ENCODE measurements around the gene ZNF524. TPM values are rescaled to one million over a fixed set of nuclear protein-coding genes. Genes with fewer than 3 reads are reported as not detected.
A peak's percentile ranks its signal among the peaks of the same experiment; 100 is the strongest.

ZNF524 gene
- polyA plus RNA-seq, 1 of the 3 experiments (the other 2 are of a cell fraction), result 7.3 TPM

GRCh38 chr19:55597501-55597921, 2.6 kb upstream of the ZNF524 start:
- DNase-seq, result peak; percentile 6
- no peak overlapping the region for H3K4me3 ChIP-seq (ENCODE audit: low read depth in 2 of 2, low read length in 1 of 2)
- H3K27ac ChIP-seq (ENCODE audit: low read depth in 2 of 2, low read length in 1 of 2), result no peak overlapping the region
- peaks cover 6 to 13% of the 10 kb centered on the region in 2 experiments; a peak in 3 of 4 replicates for H3K4me1 ChIP-seq (ENCODE audit: control insufficient read depth in 1 of 2, insufficient read depth in 2 of 2, low read depth in 1 of 2, low read length in 1 of 2)
- ChIA-PET CTCF (no interaction called here), POLR2A (interaction anchor here (3.3 kb wide), 1 partner anchor 10 kb away, joined by 32 read pairs; no protein-coding TSS in a partner anchor)
- H3K79me2 ChIP-seq (ENCODE audit: insufficient read depth), result peaks cover 18% of the 10 kb centered on the region
- peaks cover 20 to 30% of the 10 kb centered on the region in 2 experiments for H3K36me3 ChIP-seq (replicated peaks in 1 of 2; ENCODE audit: control insufficient read depth in 1 of 2, insufficient read depth in 2 of 2, low read length in 1 of 2)
- no peaks in the 10 kb centered on the region for H3K9me2 ChIP-seq
- H3K9ac ChIP-seq, result no peak overlapping the region
- H3F3A ChIP-seq (replicated peaks; ENCODE audit: insufficient read depth), result peaks cover 13% of the 10 kb centered on the region
- H3K27me3 ChIP-seq (ENCODE audit: insufficient read depth), result no peaks in the 10 kb centered on the region
- no peak overlapping the region for H3K4me2 ChIP-seq
- H2AFZ ChIP-seq (ENCODE audit: low read depth), result no peak overlapping the region
- H3K9me3 ChIP-seq, result no peaks in the 10 kb centered on the region
- H4K20me1 ChIP-seq (ENCODE audit: insufficient read depth), result no peaks in the 10 kb centered on the region
- TF ChIP-seq FOXM1 (IDR thresholded peaks at IDR 0.05; ENCODE audit: low read depth) (no peak), MEF2A (IDR thresholded peaks at IDR 0.05; ENCODE audit: borderline replicate concordance, low read depth) (no peak), REST (IDR thresholded peaks at IDR 0.05; ENCODE audit: low read depth, low read length) (no peak), CHD2 (IDR thresholded peaks at IDR 0.05; ENCODE audit: low read length, partially characterized antibody) (no peak)
- WGBS (ENCODE audit: low lambda C conversion rate), result 95% methylated on average over 30 of the region's 30 CpGs

GRCh38 chr19:55598034-55598433, 2.1 kb upstream of the ZNF524 start:
- Histone ChIP-seq H3K4me1 (ENCODE audit: control insufficient read depth in 1 of 2, insufficient read depth in 2 of 2, low read depth in 1 of 2, low read length in 1 of 2) (peaks cover 6 to 13% of the 10 kb centered on the region in 2 experiments; a peak in 3 of 4 replicates), H3K9me2 (no peaks in the 10 kb centered on the region), H3K27ac (ENCODE audit: low read depth in 2 of 2, low read length in 1 of 2) (no peak overlapping the region; a peak in 1 of 4 replicates), H3K4me2 (peak overlapping the region; percentile 46), H3K9ac (no peak overlapping the region), H3K27me3 (ENCODE audit: insufficient read depth) (no peaks in the 10 kb centered on the region), H3K36me3 (replicated peaks in 1 of 2; ENCODE audit: control insufficient read depth in 1 of 2, insufficient read depth in 2 of 2, low read length in 1 of 2) (peaks cover 20 to 29% of the 10 kb centered on the region in 2 experiments), H3K79me2 (ENCODE audit: insufficient read depth) (peaks cover 18% of the 10 kb centered on the region), H3K4me3 (ENCODE audit: low read depth in 2 of 2, low read length in 1 of 2) (no peak overlapping the region), H4K20me1 (ENCODE audit: insufficient read depth) (no peaks in the 10 kb centered on the region), H3K9me3 (no peaks in the 10 kb centered on the region), H3F3A (replicated peaks; ENCODE audit: insufficient read depth) (peaks cover 13% of the 10 kb centered on the region), H2AFZ (ENCODE audit: low read depth) (no peak overlapping the region)
- peak; percentile 2 for DNase-seq
- ChIA-PET POLR2A (interaction anchor here (2.2 to 3.3 kb wide), 2 partner anchors 11 to 191 kb away, joined by 11 to 32 read pairs; partner anchors contain the start of gene UBE2S), CTCF (interaction anchor here (2.3 kb wide), 1 partner anchor 10 kb away, joined by 7 read pairs; no protein-coding TSS in a partner anchor)
- TF ChIP-seq RFX5 (IDR thresholded peaks at IDR 0.05; ENCODE audit: low read length) (no peak), FOXJ3 (CRISPR knock-in tag; IDR thresholded peaks at IDR 0.05) (no peak), EP300 (IDR thresholded peaks at IDR 0.05; ENCODE audit: borderline replicate concordance in 1 of 2, low read depth in 1 of 2, low read length in 1 of 2) (no peak)
- 97% methylated on average over 9 of the region's 9 CpGs for WGBS (ENCODE audit: low lambda C conversion rate)
